Measurements from ENCODE around the gene TMCC3.
"Not testable (repeated sequence)": the region's sequence is repeated elsewhere in the genome, so short reads cannot be mapped to it uniquely, and the experiment has no call there.

Gene TMCC3

DNA sequence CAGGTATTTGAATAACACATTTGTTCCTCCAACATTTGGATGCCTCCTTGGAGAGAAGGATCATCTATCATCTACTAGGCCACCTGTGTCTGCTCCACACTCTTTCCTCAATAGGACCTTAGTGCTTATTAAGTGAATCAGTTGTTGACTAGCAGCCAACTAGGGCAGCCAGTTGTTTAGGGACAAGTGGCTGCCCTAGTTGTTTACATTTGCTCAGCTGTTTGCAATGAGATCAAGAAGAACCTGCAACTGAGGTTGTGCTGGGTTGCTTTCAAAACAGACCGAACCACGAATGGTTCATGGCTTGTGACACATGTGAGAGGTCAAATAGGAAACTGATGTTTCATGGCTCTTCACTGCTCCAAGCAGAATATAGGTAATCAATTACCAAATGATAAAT, 53.8 kb downstream of the TMCC3 start:
- peak; percentile 44 for DNase-seq

DNA sequence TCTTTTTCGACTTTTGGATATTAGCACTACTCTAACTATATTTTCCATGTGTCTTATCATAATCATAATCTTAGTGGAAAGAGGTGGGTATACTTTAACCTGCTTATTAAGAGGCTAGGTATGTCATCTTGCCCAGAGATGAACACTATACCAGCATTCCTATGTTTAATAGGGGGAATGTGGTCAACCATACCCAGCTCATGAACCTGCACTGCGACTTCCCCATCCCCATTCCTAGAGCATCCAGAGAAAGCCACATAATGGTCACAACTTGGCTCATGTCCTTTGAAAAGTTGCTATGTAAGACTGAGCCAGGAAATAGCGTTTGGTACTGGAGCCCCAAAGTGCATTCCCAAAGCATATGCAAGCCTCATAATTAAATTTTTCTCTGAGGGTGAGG, 55.2 kb downstream of the TMCC3 start:
- no peak for DNase-seq

DNA sequence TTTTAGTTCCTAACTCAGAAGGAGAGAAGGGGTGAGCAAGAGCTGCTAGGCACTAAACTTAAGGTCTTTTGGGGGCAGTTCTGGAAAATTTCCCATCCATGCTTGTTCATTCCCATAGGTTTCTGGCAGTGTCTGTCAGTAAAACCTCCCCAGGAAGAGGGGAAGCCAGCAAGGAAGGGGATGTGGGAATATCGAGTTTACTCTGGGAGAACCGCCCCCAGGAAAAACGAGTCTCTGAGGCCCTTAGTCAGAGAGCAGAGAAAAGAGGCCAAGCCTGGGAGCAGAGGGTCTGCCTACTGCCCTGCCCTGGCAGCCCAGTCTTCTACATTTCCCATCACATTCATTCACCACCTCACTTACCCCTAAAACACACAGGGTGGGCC, 55.9 kb downstream of the TMCC3 start:
- DNase-seq: no peak

DNA sequence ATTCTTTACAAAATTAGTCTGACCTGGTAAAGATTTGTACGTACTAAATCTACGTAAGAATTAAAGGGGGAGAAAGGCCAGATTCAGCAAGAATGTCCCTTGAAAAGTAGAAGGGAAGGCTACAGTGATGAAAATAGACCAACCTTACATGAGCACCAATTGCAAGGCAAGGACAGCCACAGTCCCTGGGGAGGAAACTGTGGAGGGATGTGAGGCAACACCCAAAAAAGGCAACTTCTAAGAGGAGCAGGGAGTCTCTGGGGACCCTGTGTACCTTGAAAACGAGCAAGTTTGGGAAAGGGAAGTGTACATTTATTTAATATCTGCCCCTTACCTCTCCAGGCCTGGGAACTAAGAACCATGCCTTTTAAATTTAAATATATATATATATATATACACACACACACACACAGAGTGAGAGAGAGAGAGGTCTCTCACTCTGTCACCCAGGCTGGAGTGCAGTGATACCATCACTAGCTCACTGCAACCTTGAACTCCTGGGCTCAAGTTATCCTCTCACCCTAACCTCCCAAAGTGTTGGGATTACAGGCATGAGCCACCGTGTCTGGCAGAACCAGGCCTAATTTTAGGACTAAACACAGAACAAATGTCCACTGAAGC, 56.4 kb downstream of the TMCC3 start:
- DNase-seq: no peak

DNA sequence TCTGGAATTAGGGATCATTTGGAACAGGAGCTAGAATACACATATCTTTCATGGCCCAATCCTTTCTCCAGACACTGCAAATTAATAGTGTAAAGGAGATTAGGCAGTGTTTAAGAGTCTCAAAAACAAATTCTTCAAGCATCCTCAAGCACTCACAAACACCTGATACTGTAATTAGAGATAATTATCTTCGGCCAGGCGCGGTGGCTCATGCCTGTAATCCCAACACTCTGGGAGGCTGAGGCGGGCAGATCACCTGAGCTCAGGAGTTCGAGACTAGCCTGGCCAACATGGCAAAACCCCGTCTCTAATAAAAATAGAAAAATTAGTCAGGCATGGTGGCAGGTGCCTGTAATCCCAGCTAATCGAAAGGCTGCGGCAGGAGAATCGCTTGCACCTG, 57.6 kb downstream of the TMCC3 start:
- DNase-seq: not testable (repeated sequence)

DNA sequence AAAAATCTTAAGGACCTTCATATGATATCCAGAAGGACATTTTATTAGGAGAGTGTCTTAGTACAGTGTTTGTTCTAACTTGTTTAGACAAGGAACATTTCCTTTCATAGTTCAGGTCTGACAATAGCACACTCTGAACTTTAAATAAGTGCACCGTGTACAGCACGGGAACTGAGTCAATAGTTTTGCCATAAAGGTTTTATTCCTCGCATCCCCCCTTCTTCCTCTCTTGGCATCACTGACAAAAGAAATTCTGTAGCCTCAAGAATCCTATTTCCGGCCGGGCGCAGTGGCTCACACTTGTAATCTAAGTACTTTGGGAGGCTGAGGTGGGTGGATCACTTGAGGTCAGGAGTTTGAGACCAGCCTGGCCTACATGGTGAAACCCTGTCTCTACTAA, 58.3 kb downstream of the TMCC3 start:
- no peak for DNase-seq

DNA sequence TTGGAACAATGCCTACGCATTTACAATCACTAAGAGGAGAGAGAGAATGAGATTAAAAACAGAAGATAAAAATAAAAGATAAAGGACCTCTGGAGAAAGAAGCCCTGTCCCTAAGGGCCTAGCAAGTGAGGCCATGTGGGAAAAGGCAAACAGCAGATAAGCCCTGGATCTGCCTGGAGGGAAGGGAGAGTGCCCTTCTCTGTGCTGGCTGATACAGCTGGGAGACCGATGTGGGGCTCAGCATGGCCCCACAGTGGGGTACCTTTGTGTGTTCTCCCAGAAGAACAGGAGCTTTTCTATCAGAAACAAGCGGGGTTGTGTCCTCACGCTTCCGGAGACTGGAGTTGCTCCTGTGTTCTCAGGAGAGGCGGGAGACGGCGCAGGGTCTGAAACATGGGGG, 59.9 kb downstream of the TMCC3 start:
- no peak for DNase-seq

DNA sequence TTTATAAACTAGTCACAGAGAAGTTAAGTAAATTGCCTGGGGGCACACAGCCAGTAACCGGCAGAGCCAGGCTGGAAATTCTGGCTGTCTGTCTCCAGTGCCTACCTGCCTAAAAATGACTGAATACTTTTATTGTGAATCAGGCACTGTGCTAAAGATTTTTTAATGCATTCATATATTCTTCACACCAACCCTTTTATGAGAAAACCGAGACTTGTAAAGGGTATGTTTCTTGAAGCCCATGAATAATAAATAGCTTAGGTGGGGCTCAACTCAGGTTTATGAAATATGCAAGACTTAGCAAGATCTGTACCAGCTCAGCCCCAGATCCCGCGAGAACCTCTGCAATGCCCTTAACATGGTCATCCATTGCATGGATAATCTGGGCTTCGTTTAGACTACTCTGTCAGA, 60.8 kb downstream of the TMCC3 start:
- no peak for DNase-seq

DNA sequence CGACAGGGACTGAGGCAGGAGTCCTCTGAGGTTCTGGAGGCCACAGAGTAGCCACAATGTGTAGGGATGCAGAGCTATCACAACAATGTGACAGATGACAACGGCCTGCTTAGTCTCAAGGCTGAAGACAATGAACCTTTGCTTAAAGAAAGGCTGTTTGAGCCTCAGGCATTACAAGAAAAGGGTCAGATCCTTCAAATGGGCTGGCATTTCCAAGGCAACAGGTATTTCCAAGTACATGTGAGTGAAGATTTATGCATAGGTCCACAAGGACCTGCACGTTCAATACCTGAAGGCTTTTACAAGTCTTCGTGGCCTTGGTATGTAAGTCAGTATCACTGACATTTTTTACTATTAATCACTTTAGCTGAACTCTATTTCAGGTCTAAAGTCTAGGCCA, 62.0 kb downstream of the TMCC3 start:
- no peak for DNase-seq

DNA sequence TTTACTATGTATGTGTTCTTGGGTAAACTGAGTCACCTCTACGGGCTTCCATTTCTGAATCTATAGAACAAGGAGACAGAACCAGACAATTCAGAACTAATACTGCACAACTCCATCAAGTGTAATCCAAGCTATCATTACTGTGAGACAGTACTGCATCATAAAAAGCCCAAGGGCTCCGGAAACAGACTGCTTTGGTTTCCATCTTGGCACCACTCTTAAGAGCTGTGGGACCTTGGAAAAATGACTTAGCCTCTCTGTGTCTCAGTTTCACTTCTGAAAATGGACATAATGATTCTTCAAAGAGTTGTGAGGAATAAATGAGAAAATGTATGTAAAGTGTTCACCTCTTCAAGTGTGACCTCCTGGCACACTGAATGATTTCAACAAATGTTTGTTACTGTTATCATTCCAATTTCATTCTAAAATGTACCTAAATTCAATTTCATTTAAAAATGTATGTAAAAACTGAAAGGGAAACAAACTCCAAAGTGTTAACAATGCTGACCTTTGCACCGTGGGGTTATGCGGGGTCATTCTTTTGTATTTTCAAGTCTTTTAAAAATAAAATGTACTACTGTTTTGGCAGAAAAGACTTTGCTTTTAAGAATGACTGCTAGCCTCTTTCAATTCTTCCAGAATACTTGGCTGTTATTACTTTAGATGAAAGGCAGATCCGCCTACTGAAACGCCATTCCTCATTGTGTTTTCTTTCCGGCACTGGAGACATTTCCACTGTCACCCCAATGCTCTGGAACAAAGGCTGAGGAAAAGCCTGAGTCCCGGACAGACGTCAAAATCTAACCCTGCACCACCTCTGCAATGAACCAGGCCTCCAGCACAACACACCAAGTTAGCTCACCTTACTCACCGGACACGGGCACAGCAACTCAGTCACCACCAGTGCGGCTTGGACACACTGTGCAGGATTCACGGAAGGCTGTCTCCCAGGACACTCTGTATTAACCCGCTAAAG, 62.8 kb downstream of the TMCC3 start:
- DNase-seq: no peak

DNA sequence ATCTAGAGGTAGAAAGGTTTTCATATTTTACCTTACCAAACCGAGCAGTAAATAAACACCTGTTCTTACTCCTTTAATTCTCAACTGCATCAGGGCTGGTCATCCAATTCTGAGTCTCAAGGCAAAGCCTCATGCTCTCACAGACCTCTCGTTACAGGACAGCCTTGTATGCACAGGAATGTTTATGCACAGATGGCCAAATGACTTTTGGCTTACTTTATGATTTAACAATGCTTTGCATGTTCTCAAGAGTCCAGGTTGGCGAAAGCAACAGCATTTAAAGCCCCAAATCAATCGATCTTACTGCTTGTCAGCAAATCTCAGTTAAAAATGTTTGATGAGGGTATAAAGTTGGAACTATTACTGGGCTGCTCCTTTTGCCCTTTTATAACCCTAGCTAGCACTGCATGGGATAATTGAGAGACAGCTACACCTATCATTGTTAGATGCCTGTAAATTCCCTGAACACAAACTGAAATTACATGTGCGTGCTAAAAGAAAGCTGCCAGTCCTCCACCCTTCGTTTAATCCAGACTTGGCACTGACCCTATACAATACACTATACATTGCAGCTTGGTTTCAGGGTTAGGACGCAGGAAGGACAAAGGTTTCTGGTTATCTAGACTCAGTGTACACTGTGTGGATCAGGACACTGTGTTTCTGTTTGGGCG, 63.6 kb downstream of the TMCC3 start:
- no peak for DNase-seq

DNA sequence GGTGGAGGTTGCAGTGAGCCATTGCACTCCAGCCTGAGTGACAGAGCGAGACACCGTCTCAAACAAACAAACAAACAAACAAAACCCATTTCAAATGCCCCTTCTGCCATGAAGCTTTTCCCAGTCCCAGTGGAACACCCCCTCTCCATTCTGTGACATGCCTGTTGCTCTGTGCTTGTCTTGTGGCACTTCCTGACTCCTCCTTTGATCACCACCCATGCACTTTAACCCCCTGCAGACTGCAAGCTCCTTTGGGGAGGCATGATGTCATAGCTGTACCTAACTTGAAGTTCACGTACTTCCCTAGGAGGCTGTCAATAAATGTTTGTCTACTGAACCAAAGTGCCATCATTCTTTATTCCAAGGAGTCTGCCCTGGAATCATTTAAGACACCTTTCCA, 64.7 kb downstream of the TMCC3 start:
- DNase-seq: no peak

DNA sequence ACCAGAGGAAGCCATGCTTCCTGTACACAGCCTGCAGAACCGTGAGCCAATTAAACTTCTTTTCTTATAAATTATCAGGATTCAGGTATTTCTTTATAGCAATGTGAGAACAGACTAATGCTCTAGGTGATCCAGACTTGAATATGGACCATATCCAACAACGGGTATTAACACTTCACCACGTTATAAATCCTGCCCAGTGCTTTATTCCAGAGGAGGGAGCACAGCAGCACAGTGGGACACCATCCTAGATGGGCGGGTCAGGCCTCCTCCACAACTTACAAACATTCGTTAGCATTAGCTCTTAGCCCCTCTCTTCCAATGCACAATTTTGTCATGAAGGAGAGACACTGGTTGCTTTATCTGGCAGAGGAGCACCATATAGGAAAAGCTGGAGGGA, 66.0 kb downstream of the TMCC3 start:
- no peak for DNase-seq

DNA sequence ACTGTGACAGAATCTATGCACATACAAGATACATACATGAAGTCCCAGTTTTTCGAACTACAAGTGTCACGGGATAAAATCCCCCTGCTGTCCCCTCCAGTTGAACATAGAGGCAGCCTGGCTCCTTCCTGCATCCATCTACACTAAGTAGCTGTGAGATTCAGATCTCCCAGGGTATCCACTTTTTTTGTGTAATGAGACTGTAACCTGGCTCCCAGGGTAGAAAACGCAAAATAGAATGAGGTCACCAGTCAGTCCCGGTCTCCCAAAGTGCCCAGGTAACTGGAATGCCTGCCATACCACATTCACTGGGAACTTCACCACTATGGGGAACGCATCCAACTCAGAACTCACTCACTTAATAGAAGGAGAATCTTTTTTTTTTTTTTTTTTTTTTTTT, 67.8 kb downstream of the TMCC3 start:
- no peak for DNase-seq

DNA sequence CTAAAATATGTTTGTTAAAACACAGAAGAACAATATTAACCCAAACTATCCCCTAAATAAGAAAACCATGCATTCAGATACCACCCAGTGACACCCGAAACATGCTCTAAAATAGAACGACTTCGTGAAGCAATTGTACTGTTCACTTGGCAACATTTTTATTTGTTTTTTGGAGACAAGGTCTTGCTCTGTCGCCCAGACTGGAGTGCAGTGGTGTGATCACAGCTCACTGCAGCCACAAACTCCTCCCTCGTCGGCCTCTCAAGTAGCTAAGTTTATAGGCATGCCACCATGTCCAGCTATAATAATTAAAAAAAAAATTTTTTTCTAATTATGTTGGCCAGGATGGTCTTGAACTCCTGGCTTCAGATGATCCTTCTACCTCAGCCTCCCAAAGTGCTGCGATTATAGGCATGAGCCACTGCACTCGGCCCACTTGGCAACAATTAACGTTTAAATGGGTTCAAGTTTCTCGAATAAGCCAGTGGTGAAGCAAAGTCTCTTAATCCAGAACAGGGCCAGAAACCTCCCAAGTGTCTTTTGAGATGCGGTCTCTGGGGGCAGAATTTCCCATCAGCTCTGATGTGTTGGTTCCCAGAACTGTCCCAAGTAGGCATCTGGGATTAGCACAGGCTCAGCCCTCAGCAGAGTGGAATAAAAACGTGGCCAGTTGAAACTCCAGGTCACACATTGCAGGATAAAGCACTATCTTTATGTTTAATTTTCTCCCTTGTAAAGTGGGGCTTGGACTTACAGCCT, 74.5 kb downstream of the TMCC3 start:
- DNase-seq: no peak

DNA sequence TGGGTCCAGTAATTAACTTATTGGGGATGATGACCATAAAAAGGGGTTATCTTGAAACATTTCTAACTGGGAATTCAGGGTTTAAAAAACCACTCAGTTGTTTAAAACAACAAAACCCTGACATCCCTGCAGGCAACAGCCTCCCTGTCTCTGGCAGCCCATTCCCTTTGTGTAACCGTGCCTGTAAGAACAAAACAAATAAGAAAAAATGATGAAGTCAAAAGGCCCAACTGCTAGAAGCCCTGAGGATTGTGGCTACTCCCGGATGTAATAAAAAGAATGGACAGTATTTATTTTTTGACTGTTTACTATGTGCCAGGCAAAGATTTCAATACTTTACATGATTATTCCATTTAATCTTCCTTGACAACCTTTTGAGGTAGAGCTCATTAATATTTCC, 75.3 kb downstream of the TMCC3 start:
- no peak for DNase-seq

DNA sequence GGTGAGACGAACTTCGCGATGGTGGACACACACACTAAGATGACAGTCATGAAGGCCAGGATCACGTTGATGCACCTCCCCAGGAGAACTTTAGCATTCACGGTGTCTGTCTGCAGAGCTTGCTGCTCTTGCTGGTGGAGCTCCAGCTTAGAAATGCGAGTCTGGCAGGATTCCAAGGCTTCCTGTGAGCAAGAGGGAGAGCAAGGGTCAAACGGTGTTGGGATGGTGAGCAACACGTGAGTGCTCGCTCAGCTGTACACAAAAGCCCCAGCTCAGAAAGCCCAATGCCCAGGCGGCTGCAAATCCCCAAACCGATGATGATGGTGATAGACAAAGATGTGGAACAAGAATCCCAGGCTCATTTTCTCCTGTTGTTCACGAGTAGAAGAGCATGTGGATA, 78.8 kb downstream of the TMCC3 start:
- no peak for DNase-seq

DNA sequence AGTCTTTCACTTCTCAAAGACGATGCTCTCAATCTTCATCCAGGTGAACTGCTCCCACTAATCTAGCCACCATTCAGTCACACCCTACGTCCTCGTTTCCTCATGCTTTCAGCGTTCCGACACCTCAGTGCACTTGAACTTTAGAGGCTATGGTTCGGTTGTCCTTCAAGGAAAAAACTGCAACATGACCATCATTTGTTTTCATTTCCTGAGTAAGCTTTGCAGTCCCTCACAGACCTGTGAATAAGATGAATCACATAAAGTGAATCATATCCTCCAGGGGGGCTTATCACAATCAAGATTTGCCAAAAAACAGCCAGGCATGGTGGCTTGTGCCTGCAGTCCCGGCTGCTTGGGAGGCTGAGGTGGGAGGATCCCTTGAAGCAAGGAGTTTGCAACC, 80.2 kb downstream of the TMCC3 start:
- DNase-seq: no peak

DNA sequence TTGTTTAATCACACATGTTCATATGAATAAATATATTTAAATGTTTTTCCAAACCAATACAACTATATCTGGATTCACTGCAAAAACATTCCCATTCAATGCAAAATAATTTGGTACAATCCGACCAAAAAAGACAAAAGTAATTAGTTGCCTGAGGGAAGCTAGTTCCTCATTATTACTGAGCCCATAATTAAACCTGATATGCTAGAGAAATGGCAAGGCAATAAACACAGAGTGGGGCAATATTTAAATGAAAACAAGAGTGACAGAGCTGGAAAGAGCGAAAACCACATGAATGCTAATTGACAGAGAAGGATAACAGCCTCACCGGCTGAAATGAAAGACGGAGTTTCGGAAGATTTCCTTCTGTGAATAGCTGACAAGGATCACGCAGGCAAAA, 82.6 kb downstream of the TMCC3 start:
- DNase-seq: no peak

DNA sequence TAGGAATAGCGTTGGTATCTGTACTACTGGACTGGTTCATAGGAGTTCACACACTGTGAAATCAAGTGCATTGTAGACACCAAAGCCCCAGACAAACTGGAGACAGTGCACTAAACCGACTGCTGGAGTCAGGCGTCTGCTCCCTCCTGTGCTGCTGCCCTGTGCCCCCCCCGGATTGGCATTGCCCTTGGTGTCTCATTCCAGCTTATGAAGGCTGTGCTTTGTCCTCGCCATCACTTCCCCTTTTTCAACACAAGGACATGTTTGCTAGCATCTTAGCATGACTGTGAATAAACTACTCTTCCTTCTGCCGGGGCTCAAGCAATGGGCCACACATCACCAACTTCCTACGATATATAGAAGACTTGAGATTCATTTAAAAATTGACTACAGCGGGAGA, 84.0 kb downstream of the TMCC3 start:
- no peak for DNase-seq

DNA sequence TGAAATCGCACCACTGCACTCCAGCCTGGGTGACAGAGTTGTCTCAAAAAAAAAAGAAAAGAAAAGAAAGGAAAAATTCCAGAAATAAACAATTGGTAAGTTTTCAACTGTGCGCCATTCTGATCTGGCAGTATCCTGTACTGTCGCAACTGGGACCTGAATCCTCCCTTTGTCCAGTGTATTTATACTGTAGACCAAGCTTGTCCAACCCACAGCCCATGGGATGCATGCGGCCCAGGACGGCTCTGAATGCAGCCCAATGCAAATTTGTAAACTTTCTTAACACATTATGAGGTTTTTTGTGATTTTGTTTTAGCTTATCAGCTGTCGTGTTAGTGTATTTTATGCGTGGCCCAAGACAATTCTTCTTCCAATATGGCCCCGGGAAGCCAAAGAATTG, 84.7 kb downstream of the TMCC3 start:
- DNase-seq: no peak

DNA sequence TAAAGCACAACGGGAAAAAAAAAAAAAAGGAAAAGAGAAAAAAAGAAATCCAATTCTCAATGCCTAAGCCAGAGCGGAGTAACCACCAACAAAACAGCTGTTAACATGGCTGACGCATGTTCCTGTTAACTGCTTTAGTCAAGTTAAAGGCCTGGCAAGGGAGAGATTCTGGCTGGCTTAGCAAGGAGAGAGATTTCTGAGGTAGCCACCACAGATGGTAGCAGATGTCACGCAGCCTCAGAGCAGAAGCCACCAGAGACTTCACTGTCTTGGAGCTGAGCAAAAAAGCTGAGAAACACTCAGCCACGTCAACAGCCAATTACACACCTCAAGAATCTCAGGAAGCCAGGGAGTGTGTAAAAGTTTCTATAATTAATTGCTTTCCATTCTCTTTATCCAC, 87.1 kb downstream of the TMCC3 start:
- DNase-seq: peak; percentile 59

DNA sequence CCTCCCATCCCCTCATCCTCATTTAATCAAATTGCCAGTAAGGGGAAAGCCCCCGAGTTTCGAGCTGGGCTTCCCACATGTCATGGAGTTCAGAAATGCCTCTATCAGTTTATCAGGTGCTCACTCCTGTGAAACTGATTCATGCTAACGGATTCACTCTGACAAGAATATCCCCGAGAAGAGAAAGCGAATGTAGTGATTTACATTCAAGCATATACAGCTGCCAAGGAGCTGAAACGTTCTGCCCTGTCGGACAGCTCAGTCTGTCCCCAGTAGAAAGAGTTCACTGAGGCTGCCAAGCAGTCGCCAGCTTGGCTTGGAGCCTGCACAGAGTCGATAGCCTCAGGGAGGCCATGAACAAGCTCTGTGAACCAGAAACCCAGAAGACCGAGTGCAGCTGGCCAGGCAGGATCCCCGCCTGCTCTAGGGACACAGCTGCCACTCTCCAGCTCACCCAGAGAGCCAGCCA, 88.4 kb downstream of the TMCC3 start:
- peak; percentile 59 for DNase-seq
